ENCODE data around the gene PEX10.

GRCh38 chr1:2417083-2417832 is 4.9 kb upstream of the PEX10 start:
- TF ChIP-seq, protein P1, sequence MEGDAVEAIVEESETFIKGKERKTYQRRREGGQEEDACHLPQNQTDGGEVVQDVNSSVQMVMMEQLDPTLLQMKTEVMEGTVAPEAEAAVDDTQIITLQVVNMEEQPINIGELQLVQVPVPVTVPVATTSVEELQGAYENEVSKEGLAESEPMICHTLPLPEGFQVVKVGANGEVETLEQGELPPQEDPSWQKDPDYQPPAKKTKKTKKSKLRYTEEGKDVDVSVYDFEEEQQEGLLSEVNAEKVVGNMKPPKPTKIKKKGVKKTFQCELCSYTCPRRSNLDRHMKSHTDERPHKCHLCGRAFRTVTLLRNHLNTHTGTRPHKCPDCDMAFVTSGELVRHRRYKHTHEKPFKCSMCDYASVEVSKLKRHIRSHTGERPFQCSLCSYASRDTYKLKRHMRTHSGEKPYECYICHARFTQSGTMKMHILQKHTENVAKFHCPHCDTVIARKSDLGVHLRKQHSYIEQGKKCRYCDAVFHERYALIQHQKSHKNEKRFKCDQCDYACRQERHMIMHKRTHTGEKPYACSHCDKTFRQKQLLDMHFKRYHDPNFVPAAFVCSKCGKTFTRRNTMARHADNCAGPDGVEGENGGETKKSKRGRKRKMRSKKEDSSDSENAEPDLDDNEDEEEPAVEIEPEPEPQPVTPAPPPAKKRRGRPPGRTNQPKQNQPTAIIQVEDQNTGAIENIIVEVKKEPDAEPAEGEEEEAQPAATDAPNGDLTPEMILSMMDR (IDR thresholded peaks at IDR 0.05), result no peak
- no peak for TF ChIP-seq POLR2A (IDR thresholded peaks at IDR 0.05)
